Dendritic cell treated with granulocyte-macrophage colony-stimulating factor and Interleukin-4, amounts not matched to agents 40 ng/mL and 50 ng/mL, for 4 days (primary cell): ENCODE measurements around the gene ZBTB7C.

ENCODE experiments used
- H3K27ac Mint-ChIP-seq: one replicate; pipeline ENCODE4 v1.8.0; 2022; ENCODE audit warnings: mild to moderate bottlenecking, mixed read lengths
- H3K27me3 Mint-ChIP-seq: one replicate; pipeline ENCODE4 v1.8.0; 2022; ENCODE audit warnings: mild to moderate bottlenecking, mixed read lengths
- H3K36me3 Mint-ChIP-seq: one replicate; pipeline ENCODE4 v1.8.0; 2022; ENCODE audit warnings: low read depth, mixed read lengths
- H3K4me1 Mint-ChIP-seq: one replicate; pipeline ENCODE4 v1.8.0; 2022; ENCODE audit warnings: low read depth, mixed read lengths
- H3K4me3 Mint-ChIP-seq: one replicate; pipeline ENCODE4 v1.8.0; 2022; ENCODE audit warnings: mild to moderate bottlenecking, moderate library complexity, mixed read lengths
- H3K9me3 Mint-ChIP-seq: one replicate; pipeline ENCODE4 v1.8.0; 2022; ENCODE audit warnings: mixed read lengths
- intact Hi-C: fragments of 100-400 bp; cut with micrococcal nuclease; formaldehyde crosslinking; loops from one replicate; pipeline ENCODE4 v1.15.0; 2022

ZBTB7C gene

GRCh38 chr18:48408111-48408726 lies 964 bp downstream of the ZBTB7C start:
- peaks cover 21% of the 10 kb centered on the region for H3K4me1 Mint-ChIP-seq
- intact Hi-C loops = no loop called here
- H3K27me3 Mint-ChIP-seq = peaks cover 82% of the 10 kb centered on the region
- peak overlapping the region; percentile 50 for H3K4me3 Mint-ChIP-seq
- H3K36me3 Mint-ChIP-seq = no peaks in the 10 kb centered on the region
- no peak overlapping the region for H3K27ac Mint-ChIP-seq
- H3K9me3 Mint-ChIP-seq = peaks cover 4% of the 10 kb centered on the region

GRCh38 chr18:48407358-48407757 lies 1.8 kb downstream of the ZBTB7C start:
- no peaks in the 10 kb centered on the region for H3K9me3 Mint-ChIP-seq
- no peaks in the 10 kb centered on the region for H3K36me3 Mint-ChIP-seq
- no peak overlapping the region for H3K27ac Mint-ChIP-seq
- no peak overlapping the region for H3K4me3 Mint-ChIP-seq
- intact Hi-C loops = no loop called here
- H3K27me3 Mint-ChIP-seq = peaks cover 88% of the 10 kb centered on the region
- H3K4me1 Mint-ChIP-seq = peaks cover 19% of the 10 kb centered on the region

DNA sequence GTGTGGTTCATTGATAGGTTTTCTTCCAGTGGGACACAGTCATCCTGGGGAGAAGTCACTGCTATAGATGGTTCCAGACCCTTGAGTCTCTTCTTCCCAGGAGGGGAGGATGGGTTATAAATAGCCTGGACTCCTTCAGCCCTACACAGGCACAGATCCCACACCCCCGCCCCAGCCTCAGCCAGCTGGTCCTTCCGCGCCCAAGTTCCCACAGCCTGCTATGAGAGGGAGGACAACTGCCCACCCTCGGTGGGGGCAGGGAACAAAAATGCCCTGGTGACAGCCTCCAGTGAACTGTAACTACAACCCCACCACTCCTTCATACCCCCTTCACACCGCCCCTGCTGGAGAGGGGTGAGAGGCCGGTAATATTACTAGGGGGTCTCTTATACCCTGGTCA lies 3.2 kb downstream of the ZBTB7C start:
- Mint-ChIP-seq H3K27me3 (peaks cover 84% of the 10 kb centered on the region), H3K4me3 (no peak overlapping the region), H3K27ac (no peak overlapping the region), H3K4me1 (peaks cover 17% of the 10 kb centered on the region), H3K36me3 (no peaks in the 10 kb centered on the region), H3K9me3 (no peaks in the 10 kb centered on the region)
- intact Hi-C loops = no loop called here

- Mint-ChIP-seq H3K4me1 (peaks cover 9% of the 10 kb centered on the region), H3K27me3 (peaks cover 76% of the 10 kb centered on the region), H3K27ac (no peak overlapping the region), H3K9me3 (no peaks in the 10 kb centered on the region), H3K36me3 (no peaks in the 10 kb centered on the region), H3K4me3 (no peak overlapping the region)
- intact Hi-C loops = no loop called here
Observed at GRCh38 chr18:48404716-48405507, 4.3 kb downstream of the ZBTB7C start.

DNA sequence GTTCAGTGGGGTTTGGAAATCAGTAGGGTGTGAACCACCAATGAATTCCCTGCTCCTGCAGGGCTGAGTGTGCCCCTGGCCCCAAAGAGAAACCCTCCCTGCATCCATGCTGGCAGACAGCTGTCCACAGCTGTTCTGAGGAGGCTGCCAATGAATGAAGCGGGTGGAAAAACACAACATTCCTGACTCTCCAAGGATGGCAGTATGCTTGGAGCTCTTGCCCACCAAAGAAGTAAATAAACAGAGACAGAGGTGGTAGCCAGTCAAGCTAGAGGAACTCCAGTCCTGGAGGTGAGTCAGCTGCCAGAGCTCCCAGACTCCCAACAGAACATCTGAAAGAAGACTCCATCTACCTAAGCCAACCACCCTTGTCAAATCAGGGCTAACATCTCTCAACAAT lies 6.2 kb downstream of the ZBTB7C start:
- peaks cover 3% of the 10 kb centered on the region for H3K4me1 Mint-ChIP-seq
- no peak overlapping the region for H3K27ac Mint-ChIP-seq
- no peaks in the 10 kb centered on the region for H3K9me3 Mint-ChIP-seq
- H3K36me3 Mint-ChIP-seq = no peaks in the 10 kb centered on the region
- peaks cover 80% of the 10 kb centered on the region for H3K27me3 Mint-ChIP-seq
- no peak overlapping the region for H3K4me3 Mint-ChIP-seq
- intact Hi-C loops = no loop called here

- Mint-ChIP-seq H3K27ac (no peak overlapping the region), H3K36me3 (no peaks in the 10 kb centered on the region), H3K27me3 (peaks cover 77% of the 10 kb centered on the region), H3K4me1 (no peaks in the 10 kb centered on the region), H3K4me3 (no peak overlapping the region), H3K9me3 (no peaks in the 10 kb centered on the region)
- intact Hi-C loops = no loop called here
Observed at GRCh38 chr18:48399303-48400075, 9.7 kb downstream of the ZBTB7C start.

GRCh38 chr18:48398074-48398473 lies 11.1 kb downstream of the ZBTB7C start:
- Mint-ChIP-seq H3K27me3 (peaks cover 79% of the 10 kb centered on the region), H3K4me1 (no peaks in the 10 kb centered on the region), H3K36me3 (no peaks in the 10 kb centered on the region), H3K9me3 (no peaks in the 10 kb centered on the region), H3K27ac (no peak overlapping the region), H3K4me3 (no peak overlapping the region)
- intact Hi-C loops = no loop called here

- intact Hi-C loops = no loop called here
- H3K9me3 Mint-ChIP-seq = no peaks in the 10 kb centered on the region
- H3K27me3 Mint-ChIP-seq = peaks cover 77% of the 10 kb centered on the region
- no peak overlapping the region for H3K27ac Mint-ChIP-seq
- H3K36me3 Mint-ChIP-seq = no peaks in the 10 kb centered on the region
- H3K4me3 Mint-ChIP-seq = no peak overlapping the region
- H3K4me1 Mint-ChIP-seq = no peaks in the 10 kb centered on the region
Observed at GRCh38 chr18:48397021-48397420, 12.2 kb downstream of the ZBTB7C start.

GRCh38 chr18:48396561-48396960 lies 12.6 kb downstream of the ZBTB7C start:
- Mint-ChIP-seq H3K4me3 (no peak overlapping the region), H3K27me3 (peaks cover 78% of the 10 kb centered on the region), H3K4me1 (no peaks in the 10 kb centered on the region), H3K9me3 (no peaks in the 10 kb centered on the region), H3K27ac (no peak overlapping the region), H3K36me3 (no peaks in the 10 kb centered on the region)
- intact Hi-C loops = no loop called here

GRCh38 chr18:48395646-48396045 lies 13.5 kb downstream of the ZBTB7C start:
- H3K27me3 Mint-ChIP-seq = peaks cover 83% of the 10 kb centered on the region
- H3K27ac Mint-ChIP-seq = no peak overlapping the region
- H3K4me1 Mint-ChIP-seq = no peaks in the 10 kb centered on the region
- no peak overlapping the region for H3K4me3 Mint-ChIP-seq
- no peaks in the 10 kb centered on the region for H3K36me3 Mint-ChIP-seq
- no peaks in the 10 kb centered on the region for H3K9me3 Mint-ChIP-seq
- intact Hi-C loops = no loop called here

GRCh38 chr18:48394176-48394575 lies 15.0 kb downstream of the ZBTB7C start:
- Mint-ChIP-seq H3K9me3 (no peaks in the 10 kb centered on the region), H3K27ac (no peak overlapping the region), H3K4me3 (no peak overlapping the region), H3K4me1 (no peaks in the 10 kb centered on the region), H3K27me3 (peaks cover 76% of the 10 kb centered on the region), H3K36me3 (no peaks in the 10 kb centered on the region)
- intact Hi-C loops = no loop called here

GRCh38 chr18:48393776-48394175 lies 15.4 kb downstream of the ZBTB7C start:
- Mint-ChIP-seq H3K27me3 (peaks cover 78% of the 10 kb centered on the region), H3K27ac (no peak overlapping the region), H3K9me3 (no peaks in the 10 kb centered on the region), H3K4me1 (no peaks in the 10 kb centered on the region), H3K4me3 (no peak overlapping the region), H3K36me3 (no peaks in the 10 kb centered on the region)
- intact Hi-C loops = no loop called here

- Mint-ChIP-seq H3K27ac (no peak overlapping the region), H3K4me3 (no peak overlapping the region), H3K27me3 (peaks cover 74% of the 10 kb centered on the region), H3K9me3 (no peaks in the 10 kb centered on the region), H3K36me3 (no peaks in the 10 kb centered on the region), H3K4me1 (no peaks in the 10 kb centered on the region)
- intact Hi-C loops = no loop called here
Observed at GRCh38 chr18:48393170-48393569, 16.0 kb downstream of the ZBTB7C start.

DNA sequence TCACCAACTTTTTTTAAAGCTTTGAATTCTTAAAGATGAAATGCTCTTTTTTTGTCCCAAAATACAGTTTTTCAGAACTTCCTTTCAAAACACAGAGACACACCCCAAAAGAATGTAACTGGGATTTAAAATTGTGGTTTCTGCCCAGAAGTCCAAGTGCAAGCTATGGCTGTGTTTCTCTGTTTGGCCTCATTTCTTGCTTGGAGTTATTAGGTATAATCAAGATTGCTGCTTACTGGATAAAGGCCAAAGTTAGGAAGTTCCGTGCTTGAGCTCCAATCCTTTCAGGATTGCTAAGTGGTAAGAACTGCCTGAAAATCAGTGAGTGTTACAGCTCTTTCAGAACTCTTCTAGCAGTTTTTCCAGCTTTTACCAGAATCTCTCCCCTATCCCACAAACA lies 16.9 kb downstream of the ZBTB7C start:
- Mint-ChIP-seq H3K9me3 (no peaks in the 10 kb centered on the region), H3K4me3 (no peak overlapping the region), H3K4me1 (no peaks in the 10 kb centered on the region), H3K27me3 (peaks cover 71% of the 10 kb centered on the region), H3K36me3 (no peaks in the 10 kb centered on the region), H3K27ac (no peak overlapping the region)
- intact Hi-C loops = no loop called here
